CD14-positive monocyte (primary cell): ENCODE data around the gene RYR2. TPM values are rescaled to one million over a fixed set of nuclear protein-coding genes. Genes with fewer than 3 reads are reported as not detected.

Source experiments
- DNase-seq, 3 donors: peaks; one replicate each; pipeline ENCODE4 v3.0.0-alpha.2; 2011 to 2022
- H2AFZ ChIP-seq: 2 replicates; pipeline ENCODE4 v1.6.0; 2012; ENCODE audit warnings: mild to moderate bottlenecking, low read depth, low read length, inconsistent platforms; ENCODE audit not compliant: insufficient read depth, poor library complexity, severe bottlenecking
- H3K27ac ChIP-seq, 2 donors: 1 replicate in 1 of 2; 2 replicates in 1 of 2; pipeline ENCODE4 v1.5.1; 2012 to 2013; ENCODE audit warnings: low read length in 2 of 2, control low read depth in 1 of 2, inconsistent platforms in 1 of 2, low read depth in 1 of 2, mild to moderate bottlenecking in 1 of 2
- H3K27me3 ChIP-seq, 2 donors: one replicate each; pipeline versions ENCODE4 v1.6.0 to v1.6.1; 2011 to 2013; ENCODE audit warnings: low read length in 2 of 2; ENCODE audit not compliant: control insufficient read depth in 2 of 2, insufficient read depth in 2 of 2
- H3K36me3 ChIP-seq, 2 donors: replicated peaks in 1 of 2; 1 replicate in 1 of 2; 2 replicates in 1 of 2; pipeline versions ENCODE4 v1.5.1 to v1.6.1; 2012 to 2013; ENCODE audit warnings: low read length in 2 of 2, control low read depth in 1 of 2, inconsistent platforms in 1 of 2, mild to moderate bottlenecking in 1 of 2; ENCODE audit not compliant: insufficient read depth in 2 of 2, control insufficient read depth in 1 of 2
- H3K4me1 ChIP-seq, 2 donors: 1 replicate in 1 of 2; 2 replicates in 1 of 2; pipeline versions ENCODE4 v1.5.1 to v1.6.1; 2012 to 2013; ENCODE audit warnings: low read length in 2 of 2, control low read depth in 1 of 2, inconsistent platforms in 1 of 2, mild to moderate bottlenecking in 1 of 2, moderate library complexity in 1 of 2; ENCODE audit not compliant: insufficient read depth in 2 of 2, control insufficient read depth in 1 of 2
- H3K4me2 ChIP-seq: replicated peaks from 2 replicates; pipeline ENCODE3; 2012; ENCODE audit warnings: low read length, moderate library complexity, mild to moderate bottlenecking; ENCODE audit not compliant: poor library complexity, severe bottlenecking; ENCODE audit errors: extremely low read depth
- H3K4me3 ChIP-seq, 3 experiments: fragments of 200-600 bp in 1 of 3; sonication (generic) in 1 of 3; replicated peaks in 1 of 3; 1 replicate in 2 of 3; 2 replicates in 1 of 3; pipeline ENCODE4 v1.5.1; 2011 to 2013; ENCODE audit warnings: low read length in 3 of 3, mild to moderate bottlenecking in 3 of 3, control low read depth in 2 of 3, low read depth in 2 of 3, inconsistent platforms in 1 of 3, moderate library complexity in 1 of 3
- H3K79me2 ChIP-seq: 2 replicates; pipeline ENCODE4 v1.6.0; 2012; ENCODE audit warnings: mild to moderate bottlenecking, control low read depth, inconsistent platforms, low read length, moderate library complexity; ENCODE audit not compliant: insufficient read depth
- H3K9ac ChIP-seq: 2 replicates; pipeline ENCODE4 v1.6.0; 2017; ENCODE audit warnings: low read length, mild to moderate bottlenecking; ENCODE audit not compliant: insufficient read depth, poor library complexity, severe bottlenecking
- H3K9me3 ChIP-seq, 2 donors: replicated peaks in 1 of 2; 1 replicate in 1 of 2; 2 replicates in 1 of 2; pipeline versions ENCODE4 v1.5.1 to v1.6.1; 2012 to 2013; ENCODE audit warnings: low read length in 2 of 2, control low read depth in 1 of 2; ENCODE audit not compliant: control insufficient read depth in 1 of 2, insufficient read depth in 1 of 2
- H4K20me1 ChIP-seq: 2 replicates; pipeline ENCODE4 v1.6.0; 2012; ENCODE audit warnings: mild to moderate bottlenecking, low read length, control low read depth, moderate library complexity; ENCODE audit not compliant: insufficient read depth
- H3K27ac Mint-ChIP-seq, 7 donors: one replicate each; pipeline ENCODE4 v1.8.0; 2020; ENCODE audit warnings: mild to moderate bottlenecking in 7 of 7, mixed read lengths in 7 of 7, moderate library complexity in 6 of 7, inconsistent platforms in 2 of 7
- H3K27me3 Mint-ChIP-seq, 3 donors: one replicate each; pipeline ENCODE4 v1.8.0; 2021 to 2022; ENCODE audit warnings: low read depth in 3 of 3, mild to moderate bottlenecking in 3 of 3, mixed read lengths in 3 of 3, moderate library complexity in 3 of 3, inconsistent platforms in 1 of 3
- H3K36me3 Mint-ChIP-seq, 2 donors: one replicate each; pipeline ENCODE4 v1.8.0; 2020; ENCODE audit warnings: mixed read lengths in 2 of 2, inconsistent platforms in 1 of 2, mild to moderate bottlenecking in 1 of 2
- H3K4me1 Mint-ChIP-seq: one replicate; pipeline ENCODE4 v1.8.0; 2020; ENCODE audit warnings: mild to moderate bottlenecking, mixed read lengths
- H3K4me3 Mint-ChIP-seq, 2 donors: one replicate each; pipeline ENCODE4 v1.8.0; 2020; ENCODE audit warnings: mild to moderate bottlenecking in 2 of 2, mixed read lengths in 2 of 2, moderate library complexity in 1 of 2
- H3K9me3 Mint-ChIP-seq, 7 donors: one replicate each; pipeline ENCODE4 v1.8.0; 2020 to 2022; ENCODE audit warnings: mixed read lengths in 7 of 7, mild to moderate bottlenecking in 6 of 7, moderate library complexity in 6 of 7, inconsistent platforms in 2 of 7
- WGBS: methylation state at CpG from one replicate; pipeline ENCODE4 v1.1.5; 2013; ENCODE audit warnings: missing lambda C conversion rate; ENCODE audit not compliant: insufficient coverage; 5-methylcytosine and 5-hydroxymethylcytosine counted together
- intact Hi-C, 2 donors: fragments of 100-400 bp; cut with micrococcal nuclease; formaldehyde crosslinking; loops; one replicate each; pipeline versions ENCODE4 v1.15.0 to v1.15.1; 2023
- polyA plus RNA-seq, 3 donors: library from polyadenylated mRNA; depleted of rRNA in 1 of 3; unstranded in 2 of 3; stranded (reverse) in 1 of 3; fragments of 300-500 nt in 2 of 3; fragments of >200 nt in 1 of 3; fragmentation: Illumina TruSeq in 2 of 3; gene quantifications; 1 replicate in 2 of 3; 2 replicates in 1 of 3; pipeline ENCODE4 v1.2.3, GENCODE V29; 2012 to 2021
- TF ChIP-seq, protein P1 (sequence below): fragments of 200-600 bp; IDR thresholded peaks from one replicate; pipeline ENCODE4 v1.8.0; 2022; ENCODE audit warnings: antibody characterized with exemption, mild to moderate bottlenecking

The RYR2 gene
- polyA plus RNA-seq, 3 donors, result not detected

DNA sequence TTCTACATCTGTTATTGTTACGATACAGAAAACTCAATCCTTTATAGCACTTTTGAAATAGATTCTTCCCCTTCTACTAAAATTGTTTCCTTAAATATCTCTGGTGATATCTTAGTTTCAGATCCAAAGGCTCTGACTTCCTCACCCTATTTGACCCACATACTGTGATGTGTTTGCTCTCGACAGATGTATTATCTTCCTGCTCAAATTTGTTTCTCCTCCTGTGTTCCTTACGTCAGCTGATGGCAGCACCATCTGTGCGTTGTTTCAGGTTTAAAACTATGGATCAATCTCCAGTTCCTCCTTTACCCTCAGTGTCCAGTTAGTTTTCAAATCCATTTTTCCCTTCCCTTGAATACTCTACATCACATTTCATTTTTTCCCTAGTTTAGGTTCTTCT is 274.4 kb downstream of the RYR2 start:
- Histone ChIP-seq H3K4me3 (no peak overlapping the region), H3K27ac (no peak overlapping the region), H3K9me3 (no peaks in the 10 kb centered on the region), H3K27me3 (no peaks in the 10 kb centered on the region), H3K79me2 (no peaks in the 10 kb centered on the region), H3K36me3 (no peaks in the 10 kb centered on the region), H3K9ac (no peak overlapping the region), H3K4me2 (no peak overlapping the region), H3K4me1 (no peaks in the 10 kb centered on the region), H4K20me1 (no peaks in the 10 kb centered on the region), H2AFZ (no peak overlapping the region)
- H3K9me3 Mint-ChIP-seq, result peaks cover 0 to 6% (median 0%) of the 10 kb centered on the region in 7 donors
- H3K4me1 Mint-ChIP-seq, result no peaks in the 10 kb centered on the region
- no peaks in the 10 kb centered on the region for H3K36me3 Mint-ChIP-seq
- no peak for DNase-seq
- WGBS, result 84% methylated on average over 3 of the region's 4 CpGs
- TF ChIP-seq, protein P1, sequence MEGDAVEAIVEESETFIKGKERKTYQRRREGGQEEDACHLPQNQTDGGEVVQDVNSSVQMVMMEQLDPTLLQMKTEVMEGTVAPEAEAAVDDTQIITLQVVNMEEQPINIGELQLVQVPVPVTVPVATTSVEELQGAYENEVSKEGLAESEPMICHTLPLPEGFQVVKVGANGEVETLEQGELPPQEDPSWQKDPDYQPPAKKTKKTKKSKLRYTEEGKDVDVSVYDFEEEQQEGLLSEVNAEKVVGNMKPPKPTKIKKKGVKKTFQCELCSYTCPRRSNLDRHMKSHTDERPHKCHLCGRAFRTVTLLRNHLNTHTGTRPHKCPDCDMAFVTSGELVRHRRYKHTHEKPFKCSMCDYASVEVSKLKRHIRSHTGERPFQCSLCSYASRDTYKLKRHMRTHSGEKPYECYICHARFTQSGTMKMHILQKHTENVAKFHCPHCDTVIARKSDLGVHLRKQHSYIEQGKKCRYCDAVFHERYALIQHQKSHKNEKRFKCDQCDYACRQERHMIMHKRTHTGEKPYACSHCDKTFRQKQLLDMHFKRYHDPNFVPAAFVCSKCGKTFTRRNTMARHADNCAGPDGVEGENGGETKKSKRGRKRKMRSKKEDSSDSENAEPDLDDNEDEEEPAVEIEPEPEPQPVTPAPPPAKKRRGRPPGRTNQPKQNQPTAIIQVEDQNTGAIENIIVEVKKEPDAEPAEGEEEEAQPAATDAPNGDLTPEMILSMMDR, result no peak
- no peak overlapping the region for H3K27ac Mint-ChIP-seq
- H3K27me3 Mint-ChIP-seq, result no peaks in the 10 kb centered on the region
- H3K4me3 Mint-ChIP-seq, result no peak overlapping the region
- intact Hi-C loops, result no loop called here

DNA sequence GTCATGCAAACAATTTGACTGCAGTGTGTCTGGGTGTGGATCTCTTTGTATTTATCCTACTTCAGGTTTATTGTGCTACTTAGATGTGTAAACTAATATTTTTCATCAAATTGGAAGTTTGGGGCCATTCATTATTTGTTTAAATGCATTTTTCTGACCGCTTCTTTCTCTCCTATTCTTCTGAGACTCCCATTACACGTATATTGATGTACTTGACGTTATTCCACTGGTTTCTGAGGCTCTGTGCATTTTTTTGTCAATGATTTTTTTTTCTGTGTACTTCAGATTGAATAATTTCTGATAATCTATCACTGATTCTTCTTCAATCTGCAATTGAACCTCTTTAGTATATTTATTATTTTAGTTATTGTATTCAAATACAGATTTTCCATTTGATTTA is 276.8 kb downstream of the RYR2 start:
- Mint-ChIP-seq H3K36me3 (no peaks in the 10 kb centered on the region), H3K27ac (no peak overlapping the region), H3K4me1 (no peaks in the 10 kb centered on the region), H3K27me3 (peaks cover 0 to under 1% (median 0%) of the 10 kb centered on the region in 3 donors), H3K9me3 (peaks cover 0 to 6% (median 0%) of the 10 kb centered on the region in 7 donors), H3K4me3 (no peak overlapping the region)
- H3K9ac ChIP-seq, result no peak overlapping the region
- no peaks in the 10 kb centered on the region for H4K20me1 ChIP-seq
- intact Hi-C loops, result no loop called here
- TF ChIP-seq, protein P1, result no peak
- WGBS, result no CpG with 5 or more reads among the region's 3 CpGs
- no peaks in the 10 kb centered on the region for H3K36me3 ChIP-seq
- no peak overlapping the region for H3K4me3 ChIP-seq
- H3K9me3 ChIP-seq, result no peaks in the 10 kb centered on the region
- H3K79me2 ChIP-seq, result no peaks in the 10 kb centered on the region
- no peaks in the 10 kb centered on the region for H3K27me3 ChIP-seq
- H3K4me2 ChIP-seq, result no peak overlapping the region
- no peaks in the 10 kb centered on the region for H3K4me1 ChIP-seq
- DNase-seq, result no peak
- no peak overlapping the region for H3K27ac ChIP-seq
- H2AFZ ChIP-seq, result no peak overlapping the region
